ENCODE data around the gene GAS1.

DNA sequence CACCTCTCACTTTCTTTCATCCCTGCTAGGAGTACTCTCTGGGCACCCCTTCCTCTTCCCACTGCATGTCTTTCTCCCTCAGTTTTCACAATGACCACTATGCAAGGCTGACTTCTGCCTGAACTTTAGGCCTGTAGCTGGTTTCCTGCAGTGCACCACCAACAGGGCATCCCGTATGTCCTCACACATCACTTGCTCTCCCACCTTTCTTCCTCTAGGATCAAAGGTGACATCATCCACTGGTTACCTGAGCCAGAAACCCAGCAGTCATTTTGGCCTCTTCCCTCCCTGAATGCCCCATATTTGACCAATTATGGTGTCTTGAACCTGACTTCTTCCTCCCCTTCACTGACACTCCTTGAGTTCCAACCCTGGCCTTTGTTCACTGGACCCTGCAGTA is 8.5 kb downstream of the GAS1 start:
- TF ChIP-seq CTCF (optimal IDR thresholded peaks at IDR 0.05 in 1 of 3, IDR thresholded peaks at IDR 0.05 in 1 of 3, conservative IDR thresholded peaks at IDR 0.05 in 1 of 3; ENCODE audit: extremely low read depth in 1 of 3, insufficient read depth in 2 of 3, low read length in 3 of 3): no peak
- TF ChIP-seq EZH2 (IDR thresholded peaks at IDR 0.05; ENCODE audit: low read length): no peak
